Hepatocyte (in vitro differentiated cells): ENCODE results near the gene CLEC4C. TPM values are rescaled to one million over a fixed set of nuclear protein-coding genes. Genes with fewer than 3 reads are reported as not detected.
A peak's percentile ranks its signal among the peaks of the same experiment; 100 is the strongest.

ENCODE experiments used
- DNase-seq: peaks from one replicate; pipeline ENCODE4 v3.0.0-alpha.2; 2016; ENCODE audit warnings: low spot score
- H2AFZ ChIP-seq: fragments of 200-600 bp; sonication (generic); 2 replicates; pipeline ENCODE4 v1.6.0; 2016; ENCODE audit warnings: antibody characterized with exemption, mild to moderate bottlenecking
- H3K27ac ChIP-seq: fragments of 200-600 bp; sonication (generic); 2 replicates; pipeline ENCODE4 v1.5.1; 2016; ENCODE audit warnings: mild to moderate bottlenecking
- H3K27me3 ChIP-seq: fragments of 200-600 bp; sonication (generic); 2 replicates; pipeline ENCODE4 v1.6.1; 2016
- H3K36me3 ChIP-seq: fragments of 200-600 bp; sonication (generic); replicated peaks from 2 replicates; pipeline ENCODE4 v1.5.1; 2016; ENCODE audit warnings: low read depth; ENCODE audit not compliant: insufficient read depth
- H3K4me1 ChIP-seq: fragments of 200-600 bp; sonication (generic); 2 replicates; pipeline ENCODE4 v1.5.1; 2016; ENCODE audit warnings: mild to moderate bottlenecking, moderate library complexity; ENCODE audit not compliant: insufficient read depth
- H3K4me2 ChIP-seq: fragments of 200-600 bp; sonication (generic); 2 replicates; pipeline ENCODE4 v1.6.0; 2016
- H3K4me3 ChIP-seq: fragments of 200-600 bp; sonication (generic); 2 replicates; pipeline ENCODE4 v1.5.1; 2016; ENCODE audit warnings: mild to moderate bottlenecking
- H3K79me2 ChIP-seq: fragments of 200-600 bp; sonication (generic); 2 replicates; pipeline ENCODE4 v1.6.0; 2017; ENCODE audit warnings: mild to moderate bottlenecking
- H3K9me2 ChIP-seq: fragments of 200-600 bp; sonication (generic); replicated peaks from 2 replicates; pipeline ENCODE4 v1.6.0; 2017; ENCODE audit warnings: mild to moderate bottlenecking; ENCODE audit not compliant: insufficient read depth
- H3K9me3 ChIP-seq: fragments of 200-600 bp; sonication (generic); 2 replicates; pipeline ENCODE4 v1.5.1; 2016; ENCODE audit warnings: low read depth, mild to moderate bottlenecking
- H4K20me1 ChIP-seq: fragments of 200-600 bp; sonication (generic); 2 replicates; pipeline ENCODE4 v1.6.0; 2016; ENCODE audit warnings: mild to moderate bottlenecking; ENCODE audit not compliant: insufficient read depth, poor library complexity, severe bottlenecking
- EZH2 ChIP-seq: fragments of 200-600 bp; sonication (generic); IDR thresholded peaks from 2 replicates; pipeline ENCODE4 v1.6.1; 2016; ENCODE audit warnings: antibody characterized with exemption, mild to moderate bottlenecking, borderline replicate concordance
- EZH2phosphoT487 ChIP-seq: fragments of 200-600 bp; sonication (generic); IDR thresholded peaks from one replicate; pipeline ENCODE4 v1.6.1; 2018; ENCODE audit warnings: antibody characterized with exemption, mild to moderate bottlenecking, low read depth, moderate library complexity; ENCODE audit not compliant: unreplicated experiment, severe bottlenecking
- WGBS: methylation state at CpG from one replicate; pipeline ENCODE4 v1.1.6; 2016; ENCODE audit warnings: low lambda C conversion rate; ENCODE audit errors: missing lambda C conversion rate; 5-methylcytosine and 5-hydroxymethylcytosine counted together
- polyA plus RNA-seq: library from polyadenylated mRNA; unstranded; fragments of >200 nt; fragmentation: Nextera tagmentation; extraction: Ambion mirVana; gene quantifications from 2 replicates; pipeline ENCODE4 v1.2.1, GENCODE V29; 2016
- total RNA-seq: library from RNA; depleted of rRNA; stranded (reverse); fragments of >200 nt; gene quantifications from 2 replicates; pipeline ENCODE4 v1.2.3, GENCODE V29; 2014
- TF ChIP-seq, protein P1 (sequence below): fragments of 200-600 bp; sonication (generic); IDR thresholded peaks from 2 replicates; pipeline ENCODE4 v1.5.1; 2016; ENCODE audit warnings: antibody characterized with exemption, mild to moderate bottlenecking; ENCODE audit not compliant: poor library complexity

The CLEC4C gene
- total and polyA plus RNA-seq, 2 experiments from 2014 or later = not detected

- Histone ChIP-seq H3K36me3 (no peaks in the 10 kb centered on the region), H3K4me1 (no peaks in the 10 kb centered on the region), H3K27me3 (no peaks in the 10 kb centered on the region), H2AFZ (no peak overlapping the region), H3K9me3 (no peaks in the 10 kb centered on the region), H4K20me1 (no peaks in the 10 kb centered on the region), H3K27ac (no peak overlapping the region), H3K79me2 (no peaks in the 10 kb centered on the region), H3K9me2 (no peaks in the 10 kb centered on the region), H3K4me3 (no peak overlapping the region), H3K4me2 (no peak overlapping the region)
- TF ChIP-seq, protein P1, sequence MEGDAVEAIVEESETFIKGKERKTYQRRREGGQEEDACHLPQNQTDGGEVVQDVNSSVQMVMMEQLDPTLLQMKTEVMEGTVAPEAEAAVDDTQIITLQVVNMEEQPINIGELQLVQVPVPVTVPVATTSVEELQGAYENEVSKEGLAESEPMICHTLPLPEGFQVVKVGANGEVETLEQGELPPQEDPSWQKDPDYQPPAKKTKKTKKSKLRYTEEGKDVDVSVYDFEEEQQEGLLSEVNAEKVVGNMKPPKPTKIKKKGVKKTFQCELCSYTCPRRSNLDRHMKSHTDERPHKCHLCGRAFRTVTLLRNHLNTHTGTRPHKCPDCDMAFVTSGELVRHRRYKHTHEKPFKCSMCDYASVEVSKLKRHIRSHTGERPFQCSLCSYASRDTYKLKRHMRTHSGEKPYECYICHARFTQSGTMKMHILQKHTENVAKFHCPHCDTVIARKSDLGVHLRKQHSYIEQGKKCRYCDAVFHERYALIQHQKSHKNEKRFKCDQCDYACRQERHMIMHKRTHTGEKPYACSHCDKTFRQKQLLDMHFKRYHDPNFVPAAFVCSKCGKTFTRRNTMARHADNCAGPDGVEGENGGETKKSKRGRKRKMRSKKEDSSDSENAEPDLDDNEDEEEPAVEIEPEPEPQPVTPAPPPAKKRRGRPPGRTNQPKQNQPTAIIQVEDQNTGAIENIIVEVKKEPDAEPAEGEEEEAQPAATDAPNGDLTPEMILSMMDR = no peak
- TF ChIP-seq EZH2phosphoT487 (no peak), EZH2 (no peak)
- DNase-seq = no peak
- 34% methylated on average over 8 of the region's 8 CpGs for WGBS
Observed at GRCh38 chr12:7709969-7710675, 37.1 kb downstream of the CLEC4C start.

DNA sequence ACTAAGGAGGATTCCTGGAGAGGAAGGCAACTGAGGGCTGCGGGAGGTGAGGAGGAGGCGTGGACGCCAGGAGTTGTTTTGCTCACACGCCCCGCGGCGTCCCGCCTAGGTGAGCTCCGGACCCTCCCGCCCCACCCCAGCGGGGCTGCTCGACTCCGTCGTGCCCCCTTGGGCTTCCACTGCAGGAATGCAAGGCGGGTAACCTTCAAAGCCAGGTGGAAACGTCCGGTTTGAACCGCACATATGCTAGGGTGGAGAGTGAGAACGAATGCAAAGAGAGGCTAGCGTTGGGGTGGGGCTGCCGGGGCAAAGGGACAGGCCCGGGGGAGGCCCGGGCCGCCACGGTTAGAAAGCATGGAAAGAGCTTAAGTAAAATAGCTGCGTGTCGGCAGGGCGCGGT, 41.3 kb downstream of the CLEC4C start:
- H2AFZ ChIP-seq = no peak overlapping the region
- no peak overlapping the region for H3K4me2 ChIP-seq

DNA sequence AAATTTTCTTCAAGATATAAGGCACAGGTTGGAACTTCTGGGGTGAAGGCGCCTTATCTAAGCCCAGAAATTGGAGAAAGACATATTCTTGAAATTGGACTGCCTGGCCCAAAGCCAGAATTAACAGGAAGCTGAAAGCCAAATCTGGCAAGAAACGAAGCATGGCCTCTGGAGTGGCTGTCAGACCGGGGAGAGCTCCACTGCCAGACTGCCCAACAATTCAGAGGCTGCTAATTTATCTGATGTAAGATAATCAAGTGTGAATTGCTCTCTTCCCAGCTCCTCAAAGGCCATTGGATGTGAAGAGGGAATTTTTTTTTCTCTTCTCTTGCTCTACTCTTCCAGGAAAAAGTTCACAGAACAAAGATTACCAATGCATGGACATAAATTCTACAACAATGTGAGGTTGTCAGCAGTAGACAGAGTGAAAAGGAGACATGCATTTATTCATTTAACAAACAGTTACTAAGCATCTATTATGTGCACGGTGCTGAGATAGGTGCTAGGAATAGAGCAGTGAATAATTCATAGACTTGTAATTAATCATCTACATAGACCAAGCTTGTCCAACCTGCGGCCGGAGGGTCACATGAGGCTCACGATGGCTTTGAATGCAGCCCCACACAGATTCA, 51.5 kb downstream of the CLEC4C start, which contains the start of gene GDF3:
TSS of gene GDF3 (minus strand) at position 210 of the 632 bp plus-strand sequence. CDS start at position 163, 47 bp downstream.
- no peaks in the 10 kb centered on the region for H4K20me1 ChIP-seq
- no peaks in the 10 kb centered on the region for H3K9me2 ChIP-seq
- no peak within 1 kb of the TSS for H3K27ac ChIP-seq
- WGBS = 56% methylated on average over 7 of the region's 7 CpGs
- DNase-seq = no peak
- no peaks in the 10 kb centered on the region for H3K9me3 ChIP-seq
- peak within 1 kb of the TSS; percentile 46 for H3K4me2 ChIP-seq
- H3K4me3 ChIP-seq = no peak within 1 kb of the TSS
- TF ChIP-seq EZH2 (no peak), EZH2phosphoT487 (no peak)
- TF ChIP-seq, protein P1 = no peak
- no peaks in the 10 kb centered on the region for H3K79me2 ChIP-seq
- H3K36me3 ChIP-seq = no peaks in the 10 kb centered on the region
- no peaks in the 10 kb centered on the region for H3K4me1 ChIP-seq
- no peak within 1 kb of the TSS for H2AFZ ChIP-seq
- H3K27me3 ChIP-seq = no peaks in the 10 kb centered on the region

More for the DNA sequence above, 41.3 kb downstream of the CLEC4C start:
- Histone ChIP-seq H3K9me3 (no peaks in the 10 kb centered on the region), H3K9me2 (no peaks in the 10 kb centered on the region), H3K4me3 (no peak overlapping the region), H3K27ac (no peak overlapping the region), H3K4me1 (no peaks in the 10 kb centered on the region), H4K20me1 (no peaks in the 10 kb centered on the region), H3K79me2 (no peaks in the 10 kb centered on the region), H3K27me3 (no peaks in the 10 kb centered on the region), H3K36me3 (no peaks in the 10 kb centered on the region)
- WGBS = 96% methylated on average over 23 of the region's 29 CpGs
- no peak for DNase-seq
- TF ChIP-seq, protein P1 = no peak
- TF ChIP-seq EZH2phosphoT487 (no peak), EZH2 (no peak)
